Activated T-cell treated with anti-CD3 and anti-CD28 coated beads, Interleukin-2, amount 50 U/mL, for 72 hours (primary cell): ENCODE results near the gene CFAP73. TPM values are rescaled to one million over a fixed set of nuclear protein-coding genes. Genes with fewer than 3 reads are reported as not detected.

Experiments
- ATAC-seq, 2 donors: fragments of 150-1000 bp; cut with Tn5 transposase; replicated peaks in 1 of 2; 2 replicates each; pipeline ENCODE4 v1.10.0; 2021; ENCODE audit warnings: moderate library complexity in 2 of 2, mild to moderate bottlenecking in 1 of 2
- DNase-seq, 2 donors: peaks; one replicate each; pipeline ENCODE4 v3.0.0; 2021 to 2022; ENCODE audit warnings: mixed read lengths in 1 of 2
- H3K27ac Mint-ChIP-seq: one replicate; pipeline ENCODE4 v1.8.0; 2022; ENCODE audit warnings: mild to moderate bottlenecking, moderate library complexity, mixed read lengths
- H3K27me3 Mint-ChIP-seq: one replicate; pipeline ENCODE4 v1.8.0; 2022; ENCODE audit warnings: low read depth, mixed read lengths
- H3K36me3 Mint-ChIP-seq, 2 donors: one replicate each; pipeline ENCODE4 v1.8.0; 2022; ENCODE audit warnings: mixed read lengths in 2 of 2, mild to moderate bottlenecking in 1 of 2; ENCODE audit not compliant: insufficient read depth in 2 of 2
- H3K4me1 Mint-ChIP-seq: one replicate; pipeline ENCODE4 v1.8.0; 2022; ENCODE audit warnings: low read depth, mixed read lengths
- H3K4me3 Mint-ChIP-seq, 2 donors: one replicate each; pipeline ENCODE4 v1.8.0; 2022; ENCODE audit warnings: mild to moderate bottlenecking in 2 of 2, mixed read lengths in 2 of 2, moderate library complexity in 2 of 2
- H3K9me3 Mint-ChIP-seq, 2 donors: one replicate each; pipeline ENCODE4 v1.8.0; 2022; ENCODE audit warnings: mixed read lengths in 2 of 2
- total RNA-seq, 2 donors: library from RNA; stranded (reverse); gene quantifications; one replicate each; pipeline ENCODE4 v1.2.3, GENCODE V29; 2022

Gene CFAP73
- total RNA-seq, 2 donors from 2014 or later = 2.0 to 2.1 TPM

DNA sequence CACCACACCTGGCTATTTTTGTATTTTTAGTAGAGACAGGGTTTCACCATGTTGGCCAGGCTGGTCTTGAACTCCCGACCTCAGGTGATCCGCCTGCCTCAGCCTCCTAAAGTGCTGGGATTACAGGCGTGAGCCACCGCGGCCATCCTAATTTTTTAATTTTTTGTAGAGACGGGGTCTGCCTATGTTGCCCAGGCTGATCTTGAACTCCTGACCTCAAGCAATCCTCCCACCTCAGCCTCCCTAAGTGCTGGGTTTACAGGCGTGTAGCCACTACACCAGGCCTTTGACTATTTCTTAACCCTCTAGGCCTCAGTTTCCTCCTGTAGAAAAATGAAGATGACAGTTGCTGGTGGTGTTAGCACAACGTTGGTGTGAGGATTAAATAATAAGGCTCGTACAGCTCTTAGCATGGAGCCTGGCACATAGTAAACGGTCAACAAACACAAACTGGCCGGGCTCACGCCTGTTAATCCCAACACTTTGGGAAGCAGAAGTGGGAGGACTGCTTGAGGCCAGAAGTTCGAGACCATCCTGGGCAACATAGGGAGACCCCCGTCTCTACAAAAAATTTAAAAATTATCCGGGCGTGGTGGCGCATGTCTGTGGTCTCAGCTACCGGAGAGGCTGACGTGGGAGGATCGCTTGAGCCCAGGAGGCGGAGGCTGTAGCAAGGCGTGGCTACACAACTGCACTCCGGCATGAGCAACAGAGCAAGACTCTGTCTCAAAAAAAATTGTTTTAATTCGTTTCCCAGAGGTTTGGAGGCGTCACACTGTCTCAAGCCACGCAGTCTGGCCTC, 34.8 kb downstream of the CFAP73 start:
- Mint-ChIP-seq H3K9me3 (no peaks in the 10 kb centered on the region), H3K4me1 (peaks cover 38% of the 10 kb centered on the region), H3K27me3 (no peaks in the 10 kb centered on the region), H3K27ac (peak overlapping the region; percentile 87), H3K4me3 (peak overlapping the region; percentile 82 to 92), H3K36me3 (peaks cover 3 to 11% of the 10 kb centered on the region in 2 donors)
- peak; percentile 71 to 72 for ATAC-seq
- DNase-seq = no peak

- Mint-ChIP-seq H3K36me3 (peaks cover 5 to 12% of the 10 kb centered on the region in 2 donors), H3K4me3 (peak overlapping the region; percentile 82 to 92), H3K9me3 (no peaks in the 10 kb centered on the region), H3K4me1 (peaks cover 38% of the 10 kb centered on the region), H3K27me3 (no peaks in the 10 kb centered on the region), H3K27ac (peak overlapping the region; percentile 87)
- peak; percentile 87 to 90 for ATAC-seq
- DNase-seq = peak; percentile 89 to 93
Observed at GRCh38 chr12:113184900-113185179, 35.3 kb downstream of the CFAP73 start.

- no peaks in the 10 kb centered on the region for H3K27me3 Mint-ChIP-seq
- peak within 1 kb of the TSS; percentile 87 for H3K27ac Mint-ChIP-seq
- ATAC-seq (peak; percentile 67 to 68), DNase-seq (peak; percentile 79 to 83)
- H3K4me1 Mint-ChIP-seq = peaks cover 41% of the 10 kb centered on the region
- peaks cover 5 to 10% of the 10 kb centered on the region in 2 donors for H3K36me3 Mint-ChIP-seq
- H3K4me3 Mint-ChIP-seq = peak within 1 kb of the TSS; percentile 82 to 92
- no peaks in the 10 kb centered on the region for H3K9me3 Mint-ChIP-seq
Observed at GRCh38 chr12:113185180-113186032, 35.9 kb downstream of the CFAP73 start, which contains the start of the genes DDX54 and RITA1. DDX54 (minus strand) TSS chr12:113185478; CDS start chr12:113185451, 27 bp downstream. RITA1 (plus strand) TSS chr12:113185721; CDS start chr12:113186747, 1,026 bp downstream.

DNA sequence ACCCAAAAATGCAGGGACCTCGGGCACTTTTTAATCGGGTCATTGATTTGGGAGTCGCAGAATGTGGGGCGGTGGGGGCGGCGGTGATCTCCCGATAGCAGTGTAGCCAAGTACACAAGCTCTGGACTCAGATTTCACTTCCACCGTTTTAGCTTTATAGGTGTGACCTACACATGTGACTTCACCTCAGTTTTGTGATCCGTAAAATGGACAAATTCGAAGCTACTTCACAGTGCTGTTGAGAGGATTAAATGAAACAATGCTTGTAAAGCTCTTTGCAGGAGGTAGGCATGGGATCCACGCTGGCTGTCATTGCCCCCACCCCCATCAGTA, 36.5 kb downstream of the CFAP73 start:
- Mint-ChIP-seq H3K27ac (peak overlapping the region; percentile 81), H3K4me1 (peaks cover 46% of the 10 kb centered on the region), H3K27me3 (no peaks in the 10 kb centered on the region), H3K4me3 (peak overlapping the region; percentile 82 to 92), H3K9me3 (no peaks in the 10 kb centered on the region), H3K36me3 (peaks cover 3 to 10% of the 10 kb centered on the region in 2 donors)
- no peak for ATAC-seq
- DNase-seq = no peak

DNA sequence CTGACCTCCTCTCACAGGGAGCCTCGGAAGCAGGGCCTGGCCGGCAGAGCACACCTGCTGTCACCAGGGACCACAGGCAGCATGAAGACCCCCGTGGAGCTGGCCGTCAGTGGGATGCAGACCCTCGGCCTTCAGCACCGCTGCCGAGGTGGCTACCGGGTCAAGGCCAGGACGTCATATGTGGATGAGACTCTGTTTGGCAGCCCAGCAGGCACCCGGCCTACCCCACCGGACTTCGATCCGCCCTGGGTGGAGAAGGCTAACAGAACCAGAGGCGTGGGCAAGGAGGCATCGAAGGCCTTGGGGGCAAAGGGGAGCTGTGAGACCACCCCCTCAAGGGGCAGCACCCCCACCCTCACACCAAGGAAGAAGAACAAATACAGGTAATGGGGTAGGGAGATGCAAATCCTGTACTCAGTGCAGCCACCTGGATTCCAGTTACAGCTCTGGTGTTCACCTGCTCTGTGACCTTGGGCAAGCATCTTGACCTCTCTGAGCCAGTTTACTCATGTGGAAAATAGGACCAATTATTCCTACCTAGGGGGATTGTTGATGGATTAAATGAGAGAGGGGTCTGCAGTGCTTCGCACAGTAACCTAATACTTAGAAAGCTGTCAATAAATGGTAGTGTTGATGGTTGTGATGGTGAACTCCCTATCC, 37.3 kb downstream of the CFAP73 start:
- Mint-ChIP-seq H3K4me1 (peaks cover 46% of the 10 kb centered on the region), H3K27me3 (no peaks in the 10 kb centered on the region), H3K9me3 (no peaks in the 10 kb centered on the region), H3K27ac (peak overlapping the region; percentile 81), H3K36me3 (peaks cover 3 to 10% of the 10 kb centered on the region in 2 donors), H3K4me3 (peak overlapping the region; percentile 82 to 92)
- DNase-seq = no peak
- ATAC-seq = no peak

GRCh38 chr12:113189361-113189760, 39.8 kb downstream of the CFAP73 start:
- no peak overlapping the region for H3K4me3 Mint-ChIP-seq
- ATAC-seq (no peak), DNase-seq (no peak)
- H3K9me3 Mint-ChIP-seq = no peaks in the 10 kb centered on the region
- peaks cover 36% of the 10 kb centered on the region for H3K4me1 Mint-ChIP-seq
- H3K27me3 Mint-ChIP-seq = no peaks in the 10 kb centered on the region
- no peak overlapping the region for H3K27ac Mint-ChIP-seq
- H3K36me3 Mint-ChIP-seq = peaks cover 3 to 10% of the 10 kb centered on the region in 2 donors

DNA sequence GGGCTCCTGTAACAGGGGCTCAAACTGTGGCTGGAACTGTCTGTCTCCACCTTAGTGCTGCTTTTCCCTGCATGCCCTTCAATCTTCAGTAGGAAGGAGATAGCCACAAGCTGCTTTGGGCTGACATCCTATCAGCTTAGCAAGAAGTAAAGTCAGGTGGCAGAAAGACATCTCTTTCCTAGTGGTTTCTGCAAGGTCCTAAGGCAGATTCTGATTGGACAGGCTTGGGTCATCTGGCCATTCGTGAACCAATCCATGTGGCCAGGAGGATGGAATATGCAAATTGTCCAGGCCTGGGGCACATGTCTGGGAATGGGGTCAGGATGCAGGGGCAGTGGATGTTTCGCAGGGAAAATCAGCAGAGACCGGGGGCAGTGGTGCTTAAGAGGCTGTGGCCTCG, 41.2 kb downstream of the CFAP73 start:
- no peak overlapping the region for H3K4me3 Mint-ChIP-seq
- ATAC-seq = no peak
- no peak overlapping the region for H3K27ac Mint-ChIP-seq
- H3K36me3 Mint-ChIP-seq = peaks cover 3 to 10% of the 10 kb centered on the region in 2 donors
- H3K27me3 Mint-ChIP-seq = no peaks in the 10 kb centered on the region
- no peaks in the 10 kb centered on the region for H3K9me3 Mint-ChIP-seq
- H3K4me1 Mint-ChIP-seq = peaks cover 32% of the 10 kb centered on the region
- DNase-seq = no peak

- Mint-ChIP-seq H3K4me1 (peaks cover 29% of the 10 kb centered on the region), H3K9me3 (no peaks in the 10 kb centered on the region), H3K4me3 (no peak overlapping the region), H3K27ac (no peak overlapping the region), H3K27me3 (no peaks in the 10 kb centered on the region), H3K36me3 (peaks cover 3 to 10% of the 10 kb centered on the region in 2 donors)
- DNase-seq = no peak
- no peak for ATAC-seq
Observed at GRCh38 chr12:113191227-113191626, 41.7 kb downstream of the CFAP73 start.

DNA sequence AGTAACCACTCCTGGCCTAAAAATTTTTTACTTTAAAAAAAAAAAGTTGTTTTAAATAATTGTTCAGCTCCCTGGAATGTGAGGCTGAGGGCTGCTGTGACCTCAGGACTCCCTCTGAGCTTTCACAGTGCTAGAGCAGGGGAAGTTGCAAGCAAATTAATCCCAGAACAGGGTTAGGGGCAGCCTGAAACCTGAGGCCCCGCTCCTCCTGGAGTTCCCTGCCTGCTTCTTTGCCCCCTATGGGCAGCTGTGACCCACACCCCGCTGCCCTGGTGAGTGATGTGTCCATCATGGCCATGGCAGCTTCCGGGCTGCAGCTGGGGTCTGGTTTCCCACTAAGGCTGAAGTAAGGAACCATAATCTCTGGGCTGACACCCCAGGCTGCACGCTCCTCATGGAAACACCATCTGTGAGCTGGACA, 45.5 kb downstream of the CFAP73 start:
- no peak for ATAC-seq
- no peak overlapping the region for H3K4me3 Mint-ChIP-seq
- DNase-seq = no peak
- no peaks in the 10 kb centered on the region for H3K9me3 Mint-ChIP-seq
- H3K4me1 Mint-ChIP-seq = peaks cover 20% of the 10 kb centered on the region
- H3K27ac Mint-ChIP-seq = no peak overlapping the region
- H3K36me3 Mint-ChIP-seq = no peaks in the 10 kb centered on the region
- H3K27me3 Mint-ChIP-seq = no peaks in the 10 kb centered on the region

- DNase-seq (no peak), ATAC-seq (no peak)
- Mint-ChIP-seq H3K27me3 (no peaks in the 10 kb centered on the region), H3K4me3 (no peak overlapping the region), H3K27ac (no peak overlapping the region), H3K4me1 (peaks cover 15% of the 10 kb centered on the region), H3K9me3 (no peaks in the 10 kb centered on the region), H3K36me3 (no peaks in the 10 kb centered on the region)
Observed at GRCh38 chr12:113195598-113195997, 46.1 kb downstream of the CFAP73 start.

GRCh38 chr12:113196582-113196981, 47.1 kb downstream of the CFAP73 start:
- Mint-ChIP-seq H3K27ac (no peak overlapping the region), H3K9me3 (no peaks in the 10 kb centered on the region), H3K4me3 (no peak overlapping the region), H3K36me3 (no peaks in the 10 kb centered on the region), H3K27me3 (no peaks in the 10 kb centered on the region), H3K4me1 (peaks cover 19% of the 10 kb centered on the region)
- ATAC-seq (peak in 1 of 2 donors; percentile 2), DNase-seq (no peak)

- Mint-ChIP-seq H3K4me1 (peaks cover 19% of the 10 kb centered on the region), H3K27me3 (no peaks in the 10 kb centered on the region), H3K27ac (no peak overlapping the region), H3K4me3 (no peak overlapping the region), H3K36me3 (no peaks in the 10 kb centered on the region), H3K9me3 (no peaks in the 10 kb centered on the region)
- DNase-seq (peak; percentile 68 to 71), ATAC-seq (peak; percentile 97)
Observed at GRCh38 chr12:113196990-113197389, 47.5 kb downstream of the CFAP73 start.
